ENCODE results near the gene CCNL2.

The CCNL2 gene

DNA sequence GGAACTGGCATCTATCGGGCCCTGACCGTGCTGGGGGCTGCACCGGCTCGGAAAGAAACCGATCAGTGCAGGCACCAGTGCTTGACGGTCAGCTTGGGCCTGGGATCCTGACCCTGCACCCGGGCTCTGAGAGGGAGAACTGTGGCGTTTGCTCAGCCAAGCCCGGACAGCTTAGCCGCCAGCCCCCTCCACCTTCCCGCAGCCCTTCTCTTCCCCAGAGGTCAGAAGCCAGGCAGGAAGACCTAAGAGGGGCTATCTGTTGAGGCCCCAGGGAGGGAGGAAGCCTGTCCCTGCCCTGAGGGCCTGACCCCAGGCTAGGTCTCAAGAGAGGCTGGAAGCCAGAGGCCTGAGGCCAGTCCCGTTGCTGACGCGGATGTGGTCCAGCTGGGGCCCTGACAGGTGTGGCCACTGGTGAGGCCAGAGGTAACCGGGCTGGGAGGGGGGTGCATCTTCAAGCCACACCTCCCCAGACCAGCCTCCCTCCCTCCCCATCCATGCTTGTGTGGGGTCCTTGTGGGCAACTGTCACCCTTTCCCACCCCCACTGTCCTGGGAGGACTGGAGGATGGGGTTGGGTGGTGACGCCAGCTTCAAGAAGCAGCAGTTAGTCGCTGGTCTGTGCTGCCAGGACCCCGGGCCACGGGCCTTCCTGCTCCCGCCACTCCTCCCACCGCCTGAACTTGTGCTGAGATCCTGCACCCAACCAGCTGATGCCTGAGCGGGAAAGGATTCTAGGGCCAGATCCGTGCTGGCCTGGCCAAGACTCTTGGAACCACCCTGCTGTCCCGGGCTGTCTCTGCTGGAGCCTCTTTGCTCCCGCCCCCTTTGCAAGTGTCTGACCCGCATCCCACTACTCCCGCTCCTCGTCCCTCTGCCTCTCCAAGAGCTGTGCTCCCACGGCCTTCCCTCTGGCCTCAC is 47.4 kb downstream of the CCNL2 start (continued):
- TF ChIP-seq ZNF600 (tag by site-specific recombination; IDR thresholded peaks at IDR 0.05): peak; percentile 96
- no peak for TF ChIP-seq ZBTB7A (tag by site-specific recombination; IDR thresholded peaks at IDR 0.05; ENCODE audit: low read depth)
- TF ChIP-seq EGR2 (tag by site-specific recombination; IDR thresholded peaks at IDR 0.05; ENCODE audit: low read depth): peak; percentile 48; the same call in 1 of the 2 replicates
- TF ChIP-seq BCL11A (tag by site-specific recombination; IDR thresholded peaks at IDR 0.05; ENCODE audit: low read depth): peak; percentile 47; the same call in 1 of the 2 replicates
- no peak for TF ChIP-seq ZNF514 (tag by site-specific recombination; IDR thresholded peaks at IDR 0.05)
- TF ChIP-seq ZNF830 (tag by site-specific recombination; IDR thresholded peaks at IDR 0.05; ENCODE audit: low read depth): no peak
- 0 out of 2 replicates have a peak, but pooled peaks have one; percentile 22 for TF ChIP-seq GLIS1 (tag by site-specific recombination; IDR thresholded peaks at IDR 0.05)
- TF ChIP-seq ZNF776 (tag by site-specific recombination; IDR thresholded peaks at IDR 0.05; ENCODE audit: borderline replicate concordance): no peak
- TF ChIP-seq ZNF596 (tag by site-specific recombination; IDR thresholded peaks at IDR 0.05): no peak
- no peak for TF ChIP-seq MYNN (tag by site-specific recombination; IDR thresholded peaks at IDR 0.05; ENCODE audit: borderline replicate concordance)
- TF ChIP-seq ZNF670 (tag by site-specific recombination; IDR thresholded peaks at IDR 0.05; ENCODE audit: low read depth): no peak
- no peak for TF ChIP-seq ZNF112 (tag by site-specific recombination; IDR thresholded peaks at IDR 0.05)
- no peak for TF ChIP-seq GLI2 (tag by site-specific recombination; IDR thresholded peaks at IDR 0.05; ENCODE audit: borderline replicate concordance, low read depth)
- no peak for TF ChIP-seq ZNF530 (tag by site-specific recombination; IDR thresholded peaks at IDR 0.05; ENCODE audit: low read depth)
- TF ChIP-seq, protein P1, sequence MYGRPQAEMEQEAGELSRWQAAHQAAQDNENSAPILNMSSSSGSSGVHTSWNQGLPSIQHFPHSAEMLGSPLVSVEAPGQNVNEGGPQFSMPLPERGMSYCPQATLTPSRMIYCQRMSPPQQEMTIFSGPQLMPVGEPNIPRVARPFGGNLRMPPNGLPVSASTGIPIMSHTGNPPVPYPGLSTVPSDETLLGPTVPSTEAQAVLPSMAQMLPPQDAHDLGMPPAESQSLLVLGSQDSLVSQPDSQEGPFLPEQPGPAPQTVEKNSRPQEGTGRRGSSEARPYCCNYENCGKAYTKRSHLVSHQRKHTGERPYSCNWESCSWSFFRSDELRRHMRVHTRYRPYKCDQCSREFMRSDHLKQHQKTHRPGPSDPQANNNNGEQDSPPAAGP (tag by site-specific recombination; IDR thresholded peaks at IDR 0.05): no peak
- TF ChIP-seq, protein P2, sequence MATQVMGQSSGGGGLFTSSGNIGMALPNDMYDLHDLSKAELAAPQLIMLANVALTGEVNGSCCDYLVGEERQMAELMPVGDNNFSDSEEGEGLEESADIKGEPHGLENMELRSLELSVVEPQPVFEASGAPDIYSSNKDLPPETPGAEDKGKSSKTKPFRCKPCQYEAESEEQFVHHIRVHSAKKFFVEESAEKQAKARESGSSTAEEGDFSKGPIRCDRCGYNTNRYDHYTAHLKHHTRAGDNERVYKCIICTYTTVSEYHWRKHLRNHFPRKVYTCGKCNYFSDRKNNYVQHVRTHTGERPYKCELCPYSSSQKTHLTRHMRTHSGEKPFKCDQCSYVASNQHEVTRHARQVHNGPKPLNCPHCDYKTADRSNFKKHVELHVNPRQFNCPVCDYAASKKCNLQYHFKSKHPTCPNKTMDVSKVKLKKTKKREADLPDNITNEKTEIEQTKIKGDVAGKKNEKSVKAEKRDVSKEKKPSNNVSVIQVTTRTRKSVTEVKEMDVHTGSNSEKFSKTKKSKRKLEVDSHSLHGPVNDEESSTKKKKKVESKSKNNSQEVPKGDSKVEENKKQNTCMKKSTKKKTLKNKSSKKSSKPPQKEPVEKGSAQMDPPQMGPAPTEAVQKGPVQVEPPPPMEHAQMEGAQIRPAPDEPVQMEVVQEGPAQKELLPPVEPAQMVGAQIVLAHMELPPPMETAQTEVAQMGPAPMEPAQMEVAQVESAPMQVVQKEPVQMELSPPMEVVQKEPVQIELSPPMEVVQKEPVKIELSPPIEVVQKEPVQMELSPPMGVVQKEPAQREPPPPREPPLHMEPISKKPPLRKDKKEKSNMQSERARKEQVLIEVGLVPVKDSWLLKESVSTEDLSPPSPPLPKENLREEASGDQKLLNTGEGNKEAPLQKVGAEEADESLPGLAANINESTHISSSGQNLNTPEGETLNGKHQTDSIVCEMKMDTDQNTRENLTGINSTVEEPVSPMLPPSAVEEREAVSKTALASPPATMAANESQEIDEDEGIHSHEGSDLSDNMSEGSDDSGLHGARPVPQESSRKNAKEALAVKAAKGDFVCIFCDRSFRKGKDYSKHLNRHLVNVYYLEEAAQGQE (tag by site-specific recombination; IDR thresholded peaks at IDR 0.05): no peak
- TF ChIP-seq, protein P3, sequence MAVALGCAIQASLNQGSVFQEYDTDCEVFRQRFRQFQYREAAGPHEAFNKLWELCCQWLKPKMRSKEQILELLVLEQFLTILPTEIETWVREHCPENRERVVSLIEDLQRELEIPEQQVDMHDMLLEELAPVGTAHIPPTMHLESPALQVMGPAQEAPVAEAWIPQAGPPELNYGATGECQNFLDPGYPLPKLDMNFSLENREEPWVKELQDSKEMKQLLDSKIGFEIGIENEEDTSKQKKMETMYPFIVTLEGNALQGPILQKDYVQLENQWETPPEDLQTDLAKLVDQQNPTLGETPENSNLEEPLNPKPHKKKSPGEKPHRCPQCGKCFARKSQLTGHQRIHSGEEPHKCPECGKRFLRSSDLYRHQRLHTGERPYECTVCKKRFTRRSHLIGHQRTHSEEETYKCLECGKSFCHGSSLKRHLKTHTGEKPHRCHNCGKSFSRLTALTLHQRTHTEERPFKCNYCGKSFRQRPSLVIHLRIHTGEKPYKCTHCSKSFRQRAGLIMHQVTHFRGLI (tag by site-specific recombination; IDR thresholded peaks at IDR 0.05): no peak

DNA sequence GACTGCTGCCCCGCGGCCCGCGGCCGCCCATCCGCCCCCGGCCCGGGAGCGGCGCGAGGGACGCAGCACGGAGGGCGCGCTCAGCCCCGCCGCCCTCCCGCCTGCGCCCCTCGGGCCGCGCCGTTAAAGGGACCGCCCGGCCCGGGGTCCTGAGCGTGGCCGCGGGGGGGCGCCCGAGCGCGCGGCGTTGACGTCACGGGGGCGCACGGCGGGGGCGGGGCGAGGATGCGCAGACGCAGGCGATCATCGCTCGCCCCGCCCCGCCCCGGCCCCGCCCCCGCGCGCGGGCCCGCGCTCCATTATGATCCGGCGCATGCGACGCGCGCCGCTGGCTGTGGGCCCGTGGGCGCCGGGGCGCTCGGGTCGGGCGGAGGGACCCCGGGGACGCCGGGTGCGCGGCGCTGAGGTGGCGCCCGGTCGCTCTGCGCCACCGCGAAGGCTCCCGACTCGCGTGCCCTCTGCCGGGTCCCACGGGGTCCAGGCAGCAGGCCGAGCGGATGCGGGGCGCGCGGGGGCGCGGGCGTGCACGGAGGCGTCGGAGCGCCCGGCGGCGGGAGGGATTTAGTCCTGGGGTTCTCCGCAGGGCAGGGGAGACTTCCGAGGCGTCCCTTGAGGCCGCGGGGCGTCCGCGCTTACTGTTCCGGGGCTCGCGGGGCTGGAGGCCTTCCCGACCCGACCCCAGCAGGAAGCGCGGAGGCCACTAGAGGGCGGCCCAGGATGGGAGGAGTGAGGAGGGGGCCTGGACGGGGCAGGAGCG is 49.7 kb downstream of the CCNL2 start, which contains the start of gene DVL1:
Gene DVL1 (minus strand): TSS at position 163 of the 757 bp plus-strand sequence. CDS start 353 bp downstream, outside the sequence.
- Histone ChIP-seq H3K36me3 (ENCODE audit: control insufficient read depth in 2 of 2, insufficient read depth in 1 of 2, low read length in 2 of 2) (peaks cover 0 to 11% of the 10 kb centered on the region in 2 experiments; a peak in 1 of 3 replicates), H3K9me3 (ENCODE audit: control insufficient read depth, insufficient read depth, low read depth, low read length) (no peaks in the 10 kb centered on the region), H3K4me3 (ENCODE audit: low read depth, low read length) (peak within 1 kb of the TSS; percentile 64), H3K4me1 (ENCODE audit: control insufficient read depth, insufficient read depth, low read length) (peaks cover 14% of the 10 kb centered on the region), H3K27ac (ENCODE audit: extremely low read depth, low read depth, low read length) (peak within 1 kb of the TSS; percentile 96)
- POLR2A ChIA-PET: interaction anchor here (1.5 kb wide), 1 partner anchor 56 kb away, joined by 3 read pairs; no protein-coding TSS in a partner anchor
- CTCF ChIA-PET: no interaction called here
- TF ChIP-seq, protein P4, sequence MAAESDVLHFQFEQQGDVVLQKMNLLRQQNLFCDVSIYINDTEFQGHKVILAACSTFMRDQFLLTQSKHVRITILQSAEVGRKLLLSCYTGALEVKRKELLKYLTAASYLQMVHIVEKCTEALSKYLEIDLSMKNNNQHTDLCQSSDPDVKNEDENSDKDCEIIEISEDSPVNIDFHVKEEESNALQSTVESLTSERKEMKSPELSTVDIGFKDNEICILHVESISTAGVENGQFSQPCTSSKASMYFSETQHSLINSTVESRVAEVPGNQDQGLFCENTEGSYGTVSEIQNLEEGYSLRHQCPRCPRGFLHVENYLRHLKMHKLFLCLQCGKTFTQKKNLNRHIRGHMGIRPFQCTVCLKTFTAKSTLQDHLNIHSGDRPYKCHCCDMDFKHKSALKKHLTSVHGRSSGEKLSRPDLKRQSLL (tag by site-specific recombination; IDR thresholded peaks at IDR 0.05): no peak
- no peak for TF ChIP-seq ZNF776 (tag by site-specific recombination; IDR thresholded peaks at IDR 0.05; ENCODE audit: borderline replicate concordance)
- no peak for TF ChIP-seq ZNF266 (tag by site-specific recombination; IDR thresholded peaks at IDR 0.05; ENCODE audit: low read depth)
- TF ChIP-seq MYNN (tag by site-specific recombination; IDR thresholded peaks at IDR 0.05; ENCODE audit: borderline replicate concordance): no peak
- TF ChIP-seq, protein P5, sequence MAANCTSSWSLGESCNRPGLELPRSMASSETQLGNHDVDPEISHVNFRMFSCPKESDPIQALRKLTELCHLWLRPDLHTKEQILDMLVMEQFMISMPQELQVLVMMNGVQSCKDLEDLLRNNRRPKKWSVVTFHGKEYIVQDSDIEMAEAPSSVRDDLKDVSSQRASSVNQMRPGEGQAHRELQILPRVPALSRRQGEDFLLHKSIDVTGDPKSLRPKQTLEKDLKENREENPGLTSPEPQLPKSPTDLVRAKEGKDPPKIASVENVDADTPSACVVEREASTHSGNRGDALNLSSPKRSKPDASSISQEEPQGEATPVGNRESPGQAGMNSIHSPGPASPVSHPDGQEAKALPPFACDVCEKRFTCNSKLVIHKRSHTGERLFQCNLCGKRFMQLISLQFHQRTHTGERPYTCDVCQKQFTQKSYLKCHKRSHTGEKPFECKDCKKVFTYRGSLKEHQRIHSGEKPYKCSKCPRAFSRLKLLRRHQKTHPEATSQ (tag by site-specific recombination; IDR thresholded peaks at IDR 0.05): no peak
- TF ChIP-seq, protein P6, sequence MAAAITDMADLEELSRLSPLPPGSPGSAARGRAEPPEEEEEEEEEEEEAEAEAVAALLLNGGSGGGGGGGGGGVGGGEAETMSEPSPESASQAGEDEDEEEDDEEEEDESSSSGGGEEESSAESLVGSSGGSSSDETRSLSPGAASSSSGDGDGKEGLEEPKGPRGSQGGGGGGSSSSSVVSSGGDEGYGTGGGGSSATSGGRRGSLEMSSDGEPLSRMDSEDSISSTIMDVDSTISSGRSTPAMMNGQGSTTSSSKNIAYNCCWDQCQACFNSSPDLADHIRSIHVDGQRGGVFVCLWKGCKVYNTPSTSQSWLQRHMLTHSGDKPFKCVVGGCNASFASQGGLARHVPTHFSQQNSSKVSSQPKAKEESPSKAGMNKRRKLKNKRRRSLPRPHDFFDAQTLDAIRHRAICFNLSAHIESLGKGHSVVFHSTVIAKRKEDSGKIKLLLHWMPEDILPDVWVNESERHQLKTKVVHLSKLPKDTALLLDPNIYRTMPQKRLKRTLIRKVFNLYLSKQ (tag by site-specific recombination; IDR thresholded peaks at IDR 0.05; ENCODE audit: borderline replicate concordance): no peak
- TF ChIP-seq ZNF48 (tag by site-specific recombination; IDR thresholded peaks at IDR 0.05): no peak
- no peak for TF ChIP-seq ZNF23 (tag by site-specific recombination; IDR thresholded peaks at IDR 0.05; ENCODE audit: borderline replicate concordance)
